Measurements from ENCODE around the gene ALDH1A1.

GRCh38 chr9:72972636-72973035 is 19.8 kb upstream of the ALDH1A1 start:
- no peak for TF ChIP-seq CTCF (IDR thresholded peaks at IDR 0.05; ENCODE audit: low read length)
- TF ChIP-seq EZH2phosphoT487 (IDR thresholded peaks at IDR 0.05; ENCODE audit: low read length), result no peak
- no peak for TF ChIP-seq EZH2 (optimal IDR thresholded peaks at IDR 0.05; ENCODE audit: low read depth, low read length)
